Stimulated activated CD8-positive, alpha-beta memory T cell treated with anti-CD3 and anti-CD28 coated beads, Interleukin-7, amount 100 ng/mL, for 24 hours (primary cell): ENCODE data around the gene TMUB2.

Experiments
- DNase-seq: peaks from one replicate; pipeline ENCODE4 v3.0.0-alpha.2; 2020; ENCODE audit warnings: low read depth

Gene TMUB2

GRCh38 chr17:44176671-44177501, 9.9 kb upstream of the TMUB2 start:
- no peak for DNase-seq

- DNase-seq = no peak
Measured at GRCh38 chr17:44177640-44178039, 9.1 kb upstream of the TMUB2 start.

- no peak for DNase-seq
Measured at GRCh38 chr17:44178133-44178532, 8.6 kb upstream of the TMUB2 start.

GRCh38 chr17:44183024-44183423, 3.7 kb upstream of the TMUB2 start:
- no peak for DNase-seq

GRCh38 chr17:44184212-44184810, 2.5 kb upstream of the TMUB2 start:
- DNase-seq = no peak

GRCh38 chr17:44187131-44187899, 543 bp downstream of the TMUB2 start:
- DNase-seq = peak; percentile 63

- DNase-seq = no peak
Measured at GRCh38 chr17:44188576-44189403, 2.0 kb downstream of the TMUB2 start.

GRCh38 chr17:44190481-44190880, 3.7 kb downstream of the TMUB2 start:
- no peak for DNase-seq

- DNase-seq = no peak
Measured at GRCh38 chr17:44191369-44191768, 4.6 kb downstream of the TMUB2 start.

- DNase-seq = no peak
Measured at GRCh38 chr17:44191941-44192496, 5.2 kb downstream of the TMUB2 start.

GRCh38 chr17:44192750-44193149, 6.0 kb downstream of the TMUB2 start:
- DNase-seq = no peak

- no peak for DNase-seq
Measured at GRCh38 chr17:44193326-44194084, 6.7 kb downstream of the TMUB2 start.

- DNase-seq = no peak
Measured at GRCh38 chr17:44197107-44197506, 10.3 kb downstream of the TMUB2 start.

- no peak for DNase-seq
Measured at GRCh38 chr17:44197980-44198720, 11.4 kb downstream of the TMUB2 start.

- no peak for DNase-seq
Measured at GRCh38 chr17:44198721-44199552, 12.2 kb downstream of the TMUB2 start.

- DNase-seq = peak; percentile 100
Measured at GRCh38 chr17:44199553-44200477, 13.0 kb downstream of the TMUB2 start, which contains the start of gene ATXN7L3. Gene ATXN7L3 (minus strand): TSS chr17:44199884. CDS start chr17:44198070, 1,814 bp downstream.

GRCh38 chr17:44200478-44201155, 13.8 kb downstream of the TMUB2 start:
- no peak for DNase-seq
